GM19397 (cell line): ENCODE results near the gene KRTAP10-7.
"Not testable (repeated sequence)": the region's sequence is repeated elsewhere in the genome, so short reads cannot be mapped to it uniquely, and the experiment has no call there.

Source experiments
- ATAC-seq: cut with Tn5 transposase; IDR thresholded peaks from one replicate; pipeline ENCODE4 v1.9.1; 2021; ENCODE audit warnings: mild to moderate bottlenecking, moderate library complexity; ENCODE audit not compliant: unreplicated experiment

KRTAP10-7 gene

GRCh38 chr21:44628707-44629391 lies 28.5 kb downstream of the KRTAP10-7 start:
- no peak for ATAC-seq

- ATAC-seq, result no peak
Observed at GRCh38 chr21:44630440-44630839, 30.0 kb downstream of the KRTAP10-7 start.

GRCh38 chr21:44632067-44632466 lies 31.7 kb downstream of the KRTAP10-7 start:
- no peak for ATAC-seq

GRCh38 chr21:44636209-44637017 lies 36.0 kb downstream of the KRTAP10-7 start:
- ATAC-seq, result no peak

GRCh38 chr21:44637018-44637850 lies 36.8 kb downstream of the KRTAP10-7 start, which contains the start of gene KRTAP10-10:
Gene KRTAP10-10, plus strand, starts transcription at chr21:44637356. Its CDS starts 62 bp downstream, at chr21:44637418.
- no peak for ATAC-seq

GRCh38 chr21:44637851-44638348 lies 37.5 kb downstream of the KRTAP10-7 start:
- ATAC-seq, result not testable (repeated sequence)

- not testable (repeated sequence) for ATAC-seq
Observed at GRCh38 chr21:44638506-44639330, 38.3 kb downstream of the KRTAP10-7 start.

GRCh38 chr21:44639331-44639655 lies 38.9 kb downstream of the KRTAP10-7 start:
- ATAC-seq, result no peak

GRCh38 chr21:44640761-44641160 lies 40.4 kb downstream of the KRTAP10-7 start:
- no peak for ATAC-seq

GRCh38 chr21:44643741-44644310 lies 43.4 kb downstream of the KRTAP10-7 start:
- no peak for ATAC-seq

GRCh38 chr21:44644878-44645277 lies 44.5 kb downstream of the KRTAP10-7 start:
- ATAC-seq, result no peak

GRCh38 chr21:44646366-44647221 lies 46.2 kb downstream of the KRTAP10-7 start, which contains the start of gene KRTAP10-11:
Gene KRTAP10-11, plus strand, starts transcription at chr21:44646414. Its CDS starts 45 bp downstream, at chr21:44646459.
- not testable (repeated sequence) for ATAC-seq

GRCh38 chr21:44647222-44647552 lies 46.8 kb downstream of the KRTAP10-7 start:
- ATAC-seq, result no peak

GRCh38 chr21:44648557-44649311 lies 48.3 kb downstream of the KRTAP10-7 start:
- ATAC-seq, result no peak

GRCh38 chr21:44649521-44650100 lies 49.2 kb downstream of the KRTAP10-7 start:
- ATAC-seq, result no peak

GRCh38 chr21:44650265-44650972 lies 50.0 kb downstream of the KRTAP10-7 start:
- no peak for ATAC-seq

GRCh38 chr21:44650973-44651675 lies 50.7 kb downstream of the KRTAP10-7 start:
- ATAC-seq, result no peak
